ENCODE results near the gene FIP1L1.

The FIP1L1 gene

DNA sequence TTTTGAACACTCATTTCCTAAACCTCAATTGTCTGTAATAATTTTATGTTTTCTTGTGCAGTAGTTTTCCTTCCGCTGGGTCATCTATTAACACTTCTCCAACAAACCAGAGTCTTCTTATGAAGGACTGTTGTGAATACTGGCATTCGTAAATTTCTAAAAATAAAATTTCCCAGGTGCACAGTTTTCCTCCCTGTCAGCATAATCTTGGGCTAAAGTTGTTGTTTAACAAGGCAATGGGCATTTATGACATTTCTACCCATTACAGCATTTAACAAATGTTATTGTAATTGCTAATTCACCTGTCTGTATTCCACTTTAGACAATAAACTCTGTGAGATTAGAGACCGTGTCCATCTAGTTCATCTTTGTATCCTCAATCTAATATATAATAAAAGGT is 12.8 kb upstream of the FIP1L1 start:
- Histone ChIP-seq H3K4me3 (ENCODE audit: low read depth in 1 of 2, low read length in 2 of 2) (peak overlapping the region; percentile 71 to 96), H3K9me3 (ENCODE audit: low read length) (no peaks in the 10 kb centered on the region), H3K27ac (ENCODE audit: low read depth, low read length) (no peak overlapping the region), H3K36me3 (ENCODE audit: insufficient read depth, low read length) (no peaks in the 10 kb centered on the region), H3K27me3 (ENCODE audit: control insufficient read depth in 1 of 2, insufficient read depth in 2 of 2, low read length in 2 of 2) (no peaks in the 10 kb centered on the region), H3K4me1 (ENCODE audit: insufficient read depth, low read length) (peaks cover 13% of the 10 kb centered on the region), H3K9ac (ENCODE audit: low read length) (no peak overlapping the region)

DNA sequence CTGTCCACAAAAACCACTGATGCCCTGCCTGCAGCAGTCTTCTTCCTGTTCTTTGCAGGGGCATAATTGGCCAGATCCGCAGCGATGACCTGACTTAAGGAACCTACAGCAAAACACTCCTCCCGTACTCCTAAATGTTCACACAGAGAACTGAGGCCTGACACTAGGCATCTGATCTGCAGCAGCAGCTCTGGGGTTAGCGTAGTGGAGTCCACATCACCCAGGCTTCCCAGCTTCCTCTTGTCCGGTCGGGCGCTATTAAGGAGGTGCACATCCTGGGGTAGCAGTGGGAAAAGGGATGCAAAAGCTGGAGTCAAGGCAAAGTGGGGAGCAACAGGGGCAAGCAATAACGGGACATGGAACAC is 12.3 kb upstream of the FIP1L1 start:
- no peaks in the 10 kb centered on the region for H3K9me3 ChIP-seq (ENCODE audit: low read length)
- peak overlapping the region; percentile 71 to 96 for H3K4me3 ChIP-seq (ENCODE audit: low read depth in 1 of 2, low read length in 2 of 2)
- H3K4me1 ChIP-seq (ENCODE audit: insufficient read depth, low read length) = peaks cover 13% of the 10 kb centered on the region
- no peaks in the 10 kb centered on the region for H3K36me3 ChIP-seq (ENCODE audit: insufficient read depth, low read length)
- peak overlapping the region; percentile 59 for H3K9ac ChIP-seq (ENCODE audit: low read length)
- peak overlapping the region; percentile 35 for H3K27ac ChIP-seq (ENCODE audit: low read depth, low read length)
- H3K27me3 ChIP-seq (ENCODE audit: control insufficient read depth in 1 of 2, insufficient read depth in 2 of 2, low read length in 2 of 2) = no peaks in the 10 kb centered on the region

DNA sequence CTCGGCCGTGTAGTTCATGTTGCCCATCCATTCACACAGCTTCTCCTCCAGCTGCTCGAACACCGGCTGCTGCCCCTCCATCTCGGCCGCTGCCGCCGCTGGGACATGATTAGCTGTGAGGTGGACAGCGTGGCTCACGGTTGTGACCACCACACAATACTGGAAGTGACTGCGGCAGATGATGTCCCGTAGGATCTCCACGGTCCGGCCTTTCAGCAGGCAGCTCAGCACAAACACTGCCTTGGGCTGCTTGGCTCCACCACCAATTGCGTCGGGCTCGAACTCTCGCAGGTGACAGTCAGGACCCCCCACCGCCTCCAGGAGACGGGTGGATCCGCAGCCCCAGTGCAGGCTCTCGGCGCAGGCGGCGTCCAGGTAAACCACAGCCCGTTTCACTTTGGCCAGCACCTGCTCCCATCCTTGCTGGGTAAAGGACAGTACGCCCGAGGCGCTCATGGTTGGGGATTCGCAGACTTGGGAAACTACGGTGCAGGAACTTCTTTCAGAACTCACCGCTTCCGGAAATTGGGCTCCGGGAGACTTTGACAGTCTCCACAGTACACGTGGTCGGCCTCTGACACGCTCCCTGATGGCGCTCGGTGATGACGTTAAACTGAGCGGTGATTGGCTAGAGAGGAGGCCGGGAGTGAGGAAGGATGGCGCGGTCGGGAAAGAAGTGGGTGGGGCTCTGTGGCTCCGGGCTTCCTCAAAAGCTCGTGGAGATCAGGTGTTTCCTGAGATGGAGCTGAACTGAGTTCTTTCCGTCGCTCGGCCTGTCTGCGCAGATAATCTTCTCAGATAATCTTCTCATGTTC is 11.7 kb upstream of the FIP1L1 start, which contains the start of gene SCFD2:
TSS of gene SCFD2 (minus strand) at position 576 of the 815 bp plus-strand sequence.
- H3K36me3 ChIP-seq (ENCODE audit: insufficient read depth, low read length) = no peaks in the 10 kb centered on the region
- H3K27ac ChIP-seq (ENCODE audit: low read depth, low read length) = peak within 1 kb of the TSS; percentile 52
- H3K27me3 ChIP-seq (ENCODE audit: control insufficient read depth in 1 of 2, insufficient read depth in 2 of 2, low read length in 2 of 2) = no peaks in the 10 kb centered on the region
- peaks cover 13% of the 10 kb centered on the region for H3K4me1 ChIP-seq (ENCODE audit: insufficient read depth, low read length)
- H3K4me3 ChIP-seq (ENCODE audit: low read depth in 1 of 2, low read length in 2 of 2) = peak within 1 kb of the TSS; percentile 71 to 96
- H3K9me3 ChIP-seq (ENCODE audit: low read length) = no peaks in the 10 kb centered on the region
- peak within 1 kb of the TSS; percentile 59 for H3K9ac ChIP-seq (ENCODE audit: low read length)

DNA sequence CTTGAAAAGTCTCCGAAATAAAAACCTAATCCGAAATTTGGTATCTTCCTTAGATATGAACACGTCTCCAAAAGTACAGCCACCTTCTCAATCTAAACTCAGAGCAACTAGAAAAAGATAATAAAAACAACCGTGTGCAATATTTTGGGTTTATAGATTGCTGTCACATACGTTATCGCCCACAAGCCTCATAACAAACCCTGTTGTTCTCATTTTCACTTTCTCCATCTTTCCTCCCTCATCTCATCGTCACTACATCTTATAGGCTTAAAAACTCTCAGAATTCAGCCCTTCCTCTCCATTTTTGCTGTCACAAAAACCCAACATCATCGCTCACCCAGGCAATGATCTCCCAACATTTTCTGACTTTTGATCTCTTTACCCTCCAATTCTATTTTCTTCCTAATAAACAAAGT is 11.1 kb upstream of the FIP1L1 start:
- no peaks in the 10 kb centered on the region for H3K36me3 ChIP-seq (ENCODE audit: insufficient read depth, low read length)
- peaks cover 13% of the 10 kb centered on the region for H3K4me1 ChIP-seq (ENCODE audit: insufficient read depth, low read length)
- peak overlapping the region; percentile 71 to 96 for H3K4me3 ChIP-seq (ENCODE audit: low read depth in 1 of 2, low read length in 2 of 2)
- H3K27me3 ChIP-seq (ENCODE audit: control insufficient read depth in 1 of 2, insufficient read depth in 2 of 2, low read length in 2 of 2) = no peaks in the 10 kb centered on the region
- peak overlapping the region; percentile 18 for H3K9ac ChIP-seq (ENCODE audit: low read length)
- peak overlapping the region; percentile 52 for H3K27ac ChIP-seq (ENCODE audit: low read depth, low read length)
- H3K9me3 ChIP-seq (ENCODE audit: low read length) = no peaks in the 10 kb centered on the region

DNA sequence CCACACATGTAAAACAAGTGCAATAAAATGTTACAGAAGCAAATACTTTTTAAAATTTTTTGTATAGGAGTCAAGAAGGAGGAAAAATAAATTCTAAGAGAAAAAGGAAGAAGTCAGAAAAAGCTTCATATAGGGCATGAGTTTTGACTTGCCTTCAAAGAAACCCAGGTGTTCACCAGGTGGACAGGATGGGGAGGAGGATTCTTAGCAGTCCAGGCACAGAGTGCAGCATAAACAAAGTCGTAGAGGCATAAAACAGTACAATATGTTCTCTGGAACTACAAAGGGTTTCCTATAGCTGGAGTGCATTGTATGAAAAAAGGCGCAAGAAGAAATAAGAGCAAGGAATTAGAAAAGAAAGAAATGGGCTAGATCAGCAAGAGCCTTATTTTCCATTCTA is 9.7 kb upstream of the FIP1L1 start:
- Histone ChIP-seq H3K27me3 (ENCODE audit: control insufficient read depth in 1 of 2, insufficient read depth in 2 of 2, low read length in 2 of 2) (no peaks in the 10 kb centered on the region), H3K9ac (ENCODE audit: low read length) (no peak overlapping the region), H3K9me3 (ENCODE audit: low read length) (no peaks in the 10 kb centered on the region), H3K4me1 (ENCODE audit: insufficient read depth, low read length) (peaks cover 10% of the 10 kb centered on the region), H3K4me3 (ENCODE audit: low read depth in 1 of 2, low read length in 2 of 2) (no peak overlapping the region), H3K36me3 (ENCODE audit: insufficient read depth, low read length) (no peaks in the 10 kb centered on the region), H3K27ac (ENCODE audit: low read depth, low read length) (no peak overlapping the region)

DNA sequence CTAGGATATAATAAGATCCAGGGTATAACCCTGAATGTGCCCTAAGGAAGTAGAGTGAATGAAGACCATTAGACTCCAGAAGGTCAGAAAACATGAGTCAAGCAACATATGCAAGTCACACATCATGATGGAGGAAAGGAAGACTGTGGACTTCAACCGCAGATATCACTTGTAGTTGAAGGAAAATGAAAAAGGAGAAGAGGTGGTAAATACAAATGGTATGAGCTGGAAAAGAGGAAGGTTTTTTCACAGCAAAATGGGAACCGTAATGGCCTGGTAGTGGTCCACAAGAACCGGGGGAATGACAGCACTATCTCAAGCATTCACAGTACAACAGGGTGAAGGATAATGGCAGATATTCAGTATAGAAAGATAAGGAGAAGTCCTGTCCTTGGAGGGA is 6.4 kb upstream of the FIP1L1 start:
- no peaks in the 10 kb centered on the region for H3K4me1 ChIP-seq (ENCODE audit: insufficient read depth, low read length)
- no peaks in the 10 kb centered on the region for H3K36me3 ChIP-seq (ENCODE audit: insufficient read depth, low read length)
- no peak overlapping the region for H3K9ac ChIP-seq (ENCODE audit: low read length)
- no peaks in the 10 kb centered on the region for H3K9me3 ChIP-seq (ENCODE audit: low read length)
- no peak overlapping the region for H3K27ac ChIP-seq (ENCODE audit: low read depth, low read length)
- no peaks in the 10 kb centered on the region for H3K27me3 ChIP-seq (ENCODE audit: control insufficient read depth in 1 of 2, insufficient read depth in 2 of 2, low read length in 2 of 2)
- H3K4me3 ChIP-seq (ENCODE audit: low read depth in 1 of 2, low read length in 2 of 2) = no peak overlapping the region

DNA sequence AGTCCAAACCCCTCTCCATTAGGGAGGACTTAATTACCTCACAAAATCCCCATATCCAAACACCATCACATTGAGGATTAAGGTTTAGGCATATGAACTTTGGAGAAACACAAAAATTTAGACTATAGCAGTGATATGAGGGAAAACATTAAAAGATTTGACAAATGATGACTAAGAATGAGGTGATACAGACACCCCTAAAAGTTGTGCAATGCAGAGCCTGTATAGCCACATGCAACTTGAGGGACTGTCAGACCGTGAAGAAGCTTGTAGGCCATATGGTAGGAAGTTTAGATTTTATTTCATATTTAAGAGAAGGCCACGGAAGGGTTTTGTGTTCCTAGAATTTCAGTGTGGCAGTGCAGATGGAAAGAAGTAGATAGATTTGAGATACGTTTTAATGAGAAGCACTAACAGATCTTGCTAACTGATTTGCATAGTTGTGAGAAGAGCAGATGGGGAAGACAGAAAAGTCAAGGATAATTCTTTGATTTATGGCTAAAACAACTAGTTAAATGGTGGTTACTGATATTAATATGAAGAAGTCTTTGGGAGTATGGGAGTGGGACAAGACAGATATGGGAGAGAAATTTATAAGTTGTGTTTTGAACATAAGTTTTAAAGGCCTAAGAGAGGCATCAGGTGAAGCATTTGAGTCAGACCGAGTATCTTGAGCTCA is 5.5 kb upstream of the FIP1L1 start:
- no peaks in the 10 kb centered on the region for H3K27me3 ChIP-seq (ENCODE audit: control insufficient read depth in 1 of 2, insufficient read depth in 2 of 2, low read length in 2 of 2)
- H3K4me3 ChIP-seq (ENCODE audit: low read depth in 1 of 2, low read length in 2 of 2) = no peak overlapping the region
- H3K36me3 ChIP-seq (ENCODE audit: insufficient read depth, low read length) = no peaks in the 10 kb centered on the region
- H3K4me1 ChIP-seq (ENCODE audit: insufficient read depth, low read length) = no peaks in the 10 kb centered on the region
- no peak overlapping the region for H3K27ac ChIP-seq (ENCODE audit: low read depth, low read length)
- H3K9ac ChIP-seq (ENCODE audit: low read length) = no peak overlapping the region
- no peaks in the 10 kb centered on the region for H3K9me3 ChIP-seq (ENCODE audit: low read length)

DNA sequence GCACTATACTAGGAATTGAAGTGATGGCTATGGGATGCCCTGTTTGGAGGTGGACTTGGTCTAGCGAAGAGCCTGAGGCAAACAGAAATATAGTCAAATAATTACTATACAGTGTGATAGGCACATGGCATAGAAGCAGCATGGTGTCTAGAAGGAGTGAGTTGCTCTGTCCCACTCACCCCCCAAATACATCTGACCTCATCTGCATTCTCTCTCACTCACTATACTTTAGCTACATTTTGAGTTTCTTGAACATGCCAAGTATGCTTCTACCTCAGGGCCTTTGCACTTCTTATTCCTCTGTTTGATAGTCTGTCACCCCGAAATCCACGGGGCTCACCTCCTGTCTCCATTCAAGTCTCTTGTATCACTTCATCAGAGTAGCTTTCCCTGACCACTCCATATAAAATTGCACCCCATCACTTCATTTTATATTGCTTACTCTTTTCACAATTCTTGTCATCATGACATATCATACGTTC is 2.6 kb upstream of the FIP1L1 start:
- H3K9me3 ChIP-seq (ENCODE audit: low read length) = no peaks in the 10 kb centered on the region
- H3K27me3 ChIP-seq (ENCODE audit: control insufficient read depth in 1 of 2, insufficient read depth in 2 of 2, low read length in 2 of 2) = no peaks in the 10 kb centered on the region
- H3K9ac ChIP-seq (ENCODE audit: low read length) = no peak overlapping the region
- H3K4me3 ChIP-seq (ENCODE audit: low read depth in 1 of 2, low read length in 2 of 2) = no peak overlapping the region
- H3K27ac ChIP-seq (ENCODE audit: low read depth, low read length) = no peak overlapping the region
- no peaks in the 10 kb centered on the region for H3K36me3 ChIP-seq (ENCODE audit: insufficient read depth, low read length)
- H3K4me1 ChIP-seq (ENCODE audit: insufficient read depth, low read length) = peaks cover 8% of the 10 kb centered on the region

DNA sequence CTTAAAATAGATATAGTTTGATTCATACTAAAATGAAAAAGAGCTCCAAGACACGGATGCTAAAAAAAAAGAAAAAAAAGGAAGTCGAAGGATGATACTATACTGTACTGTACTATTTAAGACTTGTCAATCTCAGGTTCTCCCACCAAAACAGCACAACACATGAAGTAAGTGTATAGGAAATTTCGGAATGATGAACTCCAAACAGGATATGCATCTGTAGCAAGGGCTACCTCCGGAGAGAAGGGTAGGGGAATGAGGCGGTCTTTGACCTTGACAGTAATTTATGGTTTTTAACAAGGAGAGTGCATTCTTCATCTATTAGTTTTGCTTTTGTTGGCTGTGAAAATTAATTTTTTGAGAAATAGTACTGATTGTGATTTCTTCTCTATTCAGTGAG is 541 bp upstream of the FIP1L1 start:
- H3K27ac ChIP-seq (ENCODE audit: low read depth, low read length) = peak overlapping the region; percentile 82
- peak overlapping the region; percentile 91 to 99 for H3K4me3 ChIP-seq (ENCODE audit: low read depth in 1 of 2, low read length in 2 of 2)
- no peaks in the 10 kb centered on the region for H3K36me3 ChIP-seq (ENCODE audit: insufficient read depth, low read length)
- H3K9me3 ChIP-seq (ENCODE audit: low read length) = no peaks in the 10 kb centered on the region
- peaks cover 9% of the 10 kb centered on the region for H3K4me1 ChIP-seq (ENCODE audit: insufficient read depth, low read length)
- no peaks in the 10 kb centered on the region for H3K27me3 ChIP-seq (ENCODE audit: control insufficient read depth in 1 of 2, insufficient read depth in 2 of 2, low read length in 2 of 2)
- no peak overlapping the region for H3K9ac ChIP-seq (ENCODE audit: low read length)

DNA sequence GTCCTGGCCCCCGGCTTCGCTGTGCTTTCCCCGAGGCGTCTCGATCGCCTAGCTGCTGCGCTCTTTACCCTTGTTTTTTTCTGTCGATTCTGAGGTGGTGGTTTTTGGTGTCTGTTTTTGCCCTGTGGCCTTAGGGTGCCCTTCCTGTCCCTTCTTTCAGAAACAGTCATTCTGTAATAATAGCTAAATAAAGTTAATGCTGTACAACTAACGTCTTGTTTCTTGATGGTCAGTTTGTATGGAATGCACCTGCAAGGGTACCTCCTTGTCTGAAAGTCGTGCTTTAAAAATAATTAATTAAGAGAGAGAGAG is 686 bp downstream of the FIP1L1 start:
- Histone ChIP-seq H3K27me3 (ENCODE audit: control insufficient read depth in 1 of 2, insufficient read depth in 2 of 2, low read length in 2 of 2) (no peaks in the 10 kb centered on the region), H3K36me3 (ENCODE audit: insufficient read depth, low read length) (peaks cover 6% of the 10 kb centered on the region), H3K4me1 (ENCODE audit: insufficient read depth, low read length) (peaks cover 9% of the 10 kb centered on the region), H3K4me3 (ENCODE audit: low read depth in 1 of 2, low read length in 2 of 2) (peak overlapping the region; percentile 91 to 99), H3K9ac (ENCODE audit: low read length) (peak overlapping the region; percentile 68), H3K9me3 (ENCODE audit: low read length) (no peaks in the 10 kb centered on the region), H3K27ac (ENCODE audit: low read depth, low read length) (peak overlapping the region; percentile 82)

DNA sequence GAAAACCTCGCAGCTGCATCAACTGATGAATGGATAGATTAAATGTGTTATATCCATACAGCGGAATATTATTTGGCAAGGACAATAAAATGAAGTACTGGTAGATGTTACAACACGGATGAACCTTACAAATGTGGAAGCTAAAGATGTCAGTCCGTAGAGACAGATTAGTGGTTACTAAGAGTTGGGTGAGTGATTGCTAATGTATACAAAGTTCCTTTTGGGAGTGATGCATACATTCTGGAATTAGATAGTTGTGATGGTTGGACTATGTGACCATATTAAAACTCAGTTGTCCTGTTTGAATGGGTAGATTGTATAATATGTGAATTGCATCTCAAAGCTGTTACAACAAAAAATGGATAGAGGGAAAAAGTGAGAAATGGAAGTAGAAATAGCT is 2.8 kb downstream of the FIP1L1 start:
- Histone ChIP-seq H3K9me3 (ENCODE audit: low read length) (no peaks in the 10 kb centered on the region), H3K4me3 (ENCODE audit: low read depth in 1 of 2, low read length in 2 of 2) (no peak overlapping the region), H3K36me3 (ENCODE audit: insufficient read depth, low read length) (peaks cover 14% of the 10 kb centered on the region), H3K27me3 (ENCODE audit: control insufficient read depth in 1 of 2, insufficient read depth in 2 of 2, low read length in 2 of 2) (no peaks in the 10 kb centered on the region), H3K27ac (ENCODE audit: low read depth, low read length) (no peak overlapping the region), H3K9ac (ENCODE audit: low read length) (no peak overlapping the region), H3K4me1 (ENCODE audit: insufficient read depth, low read length) (peaks cover 9% of the 10 kb centered on the region)

Measured in muscle layer of colon (tissue), 2 donors.